GF-D8 (cell line): ENCODE results near the gene CEP131.

ENCODE experiments used
- DNase-seq: peaks from one replicate; lab custom pipeline; 2025; lab: John Stamatoyannopoulos, UW

Gene CEP131

DNA sequence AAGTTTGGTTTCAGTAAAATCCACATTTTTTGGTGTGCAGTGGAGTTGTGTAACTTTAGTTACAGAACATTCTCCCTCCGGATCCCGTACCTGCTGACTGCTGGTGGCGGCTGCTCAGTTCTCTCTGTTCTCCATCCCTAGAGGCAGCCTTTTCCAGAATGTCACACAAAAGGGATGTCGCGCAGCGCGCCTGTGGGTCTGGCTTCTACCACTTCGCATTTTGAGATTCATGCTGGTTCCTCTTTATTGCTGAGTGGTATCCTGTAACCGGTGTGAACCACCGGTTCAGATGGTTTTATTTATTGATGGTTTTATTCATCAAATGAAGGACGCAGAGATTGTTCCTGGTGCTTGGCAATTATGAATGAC is 981 bp upstream of the CEP131 start:
- peak; percentile 24 for DNase-seq

- no peak for DNase-seq
Observed at GRCh38 chr17:81222620-81222905, 202 bp downstream of the CEP131 start.

DNA sequence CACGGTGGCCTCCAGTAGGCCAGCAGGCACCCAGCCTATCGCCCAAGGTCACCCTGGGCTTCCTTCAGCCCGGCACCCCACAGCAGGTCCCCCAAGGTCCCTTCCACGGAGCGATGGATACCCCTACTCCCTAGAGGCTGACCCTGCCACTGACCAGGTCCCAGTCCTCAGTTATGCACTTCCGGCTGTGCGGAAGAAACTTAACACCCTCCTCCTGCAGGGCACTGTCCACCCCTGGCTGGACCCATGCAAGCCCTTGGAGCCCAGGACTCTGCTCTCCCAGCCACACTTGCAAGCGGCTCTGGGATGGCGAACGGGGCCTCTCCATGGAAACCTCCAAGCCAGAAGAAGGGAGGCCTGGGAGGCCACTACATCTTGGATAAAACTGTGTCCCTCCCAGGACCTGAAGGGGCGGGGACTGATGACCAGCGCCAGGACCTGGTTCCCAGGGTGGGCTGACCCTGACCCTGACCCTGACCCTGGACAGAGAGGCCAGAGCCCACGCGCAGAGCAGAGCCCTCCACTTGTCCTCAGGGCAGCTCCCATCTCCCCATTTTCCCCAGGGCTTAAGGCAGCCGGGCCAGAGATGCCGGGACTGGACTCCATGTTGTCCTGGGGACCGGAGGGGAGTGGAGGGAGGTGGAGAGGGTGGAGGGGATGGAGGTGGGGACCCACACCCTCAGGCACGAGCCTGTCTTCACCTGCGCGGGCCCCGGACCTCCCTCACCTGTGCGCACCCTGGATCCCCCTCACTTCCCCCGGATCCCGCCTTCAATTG is 734 bp downstream of the CEP131 start:
- no peak for DNase-seq

DNA sequence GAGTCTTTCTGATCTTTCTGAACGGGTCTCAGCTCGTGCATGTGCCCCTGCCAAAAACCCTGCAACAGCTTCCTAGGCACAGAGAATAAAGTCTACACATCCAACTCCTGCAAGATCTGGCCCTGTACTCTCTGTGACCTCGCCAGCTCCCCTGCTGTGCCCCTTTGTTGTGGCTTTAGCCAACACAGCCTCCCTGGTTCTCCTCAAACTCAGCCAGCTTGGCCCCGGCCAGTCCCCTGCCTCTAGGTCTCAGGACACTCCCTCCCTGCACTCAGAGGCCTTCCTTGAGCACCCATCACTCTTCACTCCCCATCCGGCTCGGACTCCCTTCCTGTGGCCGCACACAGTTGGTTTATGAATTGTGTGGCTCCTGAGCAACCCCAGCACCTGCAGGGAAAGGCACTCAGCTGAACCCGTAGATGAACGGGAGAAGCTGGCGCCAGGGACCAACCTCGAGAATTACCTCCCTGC is 1.4 kb downstream of the CEP131 start:
- no peak for DNase-seq

GRCh38 chr17:81219476-81220180 is 3.1 kb downstream of the CEP131 start:
- no peak for DNase-seq

DNA sequence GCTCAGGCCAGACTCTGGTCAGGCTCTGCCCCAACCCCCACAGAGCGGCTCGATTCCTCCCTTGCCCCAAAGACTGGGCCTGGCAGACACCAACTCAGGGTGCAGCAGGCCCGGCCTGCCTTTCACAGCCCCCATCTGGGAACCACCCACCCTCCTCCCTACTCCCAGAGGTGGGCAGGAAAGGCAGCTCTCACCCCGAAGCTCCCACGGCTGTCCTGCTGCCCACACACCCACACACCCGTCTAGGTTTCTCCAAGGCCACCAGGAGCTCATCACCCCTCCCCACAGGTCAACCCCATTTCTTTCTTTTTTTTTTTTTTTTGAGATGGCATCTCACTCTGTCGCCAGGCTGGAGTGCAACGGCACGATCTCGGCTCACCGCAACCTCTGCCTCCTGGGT is 3.8 kb downstream of the CEP131 start:
- no peak for DNase-seq

GRCh38 chr17:81218459-81218858 is 4.3 kb downstream of the CEP131 start:
- DNase-seq, result no peak

- DNase-seq, result no peak
Observed at GRCh38 chr17:81217491-81217890, 5.3 kb downstream of the CEP131 start.

DNA sequence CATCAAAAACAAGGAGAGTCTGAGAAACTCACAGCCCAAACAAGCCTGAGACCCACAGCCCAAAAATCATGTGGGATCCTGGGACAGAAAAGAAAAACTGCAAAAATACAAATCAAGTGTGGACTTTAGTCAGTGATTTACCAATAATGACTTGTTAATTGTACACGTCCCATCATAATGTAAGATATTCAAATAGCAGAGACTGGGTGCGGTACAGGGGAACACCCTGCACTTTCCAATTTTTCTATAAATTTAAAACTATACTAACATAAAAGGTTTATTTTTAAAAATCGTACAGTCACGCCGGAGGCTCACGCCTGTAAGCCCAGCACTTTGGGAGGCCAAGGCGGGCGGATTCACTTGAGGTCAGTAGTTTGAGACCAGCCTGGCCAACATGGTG is 8.8 kb downstream of the CEP131 start:
- no peak for DNase-seq

- no peak for DNase-seq
Observed at GRCh38 chr17:81212365-81212764, 10.4 kb downstream of the CEP131 start.

DNA sequence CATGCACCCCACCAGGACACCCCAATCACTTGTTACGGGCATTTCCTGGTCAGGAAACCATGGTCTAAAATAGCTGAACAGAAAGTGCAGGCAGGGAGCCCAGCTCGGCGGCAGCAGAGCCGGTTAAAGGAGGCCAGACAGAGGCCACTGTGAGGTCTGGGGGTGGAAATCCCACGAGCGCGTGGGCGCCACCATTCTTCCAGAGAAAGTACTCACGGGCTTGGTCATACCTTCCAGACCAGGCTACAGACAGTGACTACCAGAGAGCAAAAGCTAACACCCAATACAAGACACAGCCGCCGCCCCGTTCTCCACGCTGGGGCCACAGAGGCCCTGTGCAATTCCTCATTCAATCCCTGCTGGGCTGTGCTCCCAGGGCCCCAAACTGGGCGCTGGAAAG is 11.9 kb downstream of the CEP131 start:
- no peak for DNase-seq

GRCh38 chr17:81210466-81210865 is 12.3 kb downstream of the CEP131 start:
- DNase-seq, result no peak

GRCh38 chr17:81209141-81209540 is 13.6 kb downstream of the CEP131 start:
- DNase-seq, result no peak

- no peak for DNase-seq
Observed at GRCh38 chr17:81208651-81209050, 14.1 kb downstream of the CEP131 start.

- peak; percentile 13 for DNase-seq
Observed at GRCh38 chr17:81207610-81208581, 14.9 kb downstream of the CEP131 start.

- DNase-seq, result no peak
Observed at GRCh38 chr17:81206657-81207056, 16.1 kb downstream of the CEP131 start.

DNA sequence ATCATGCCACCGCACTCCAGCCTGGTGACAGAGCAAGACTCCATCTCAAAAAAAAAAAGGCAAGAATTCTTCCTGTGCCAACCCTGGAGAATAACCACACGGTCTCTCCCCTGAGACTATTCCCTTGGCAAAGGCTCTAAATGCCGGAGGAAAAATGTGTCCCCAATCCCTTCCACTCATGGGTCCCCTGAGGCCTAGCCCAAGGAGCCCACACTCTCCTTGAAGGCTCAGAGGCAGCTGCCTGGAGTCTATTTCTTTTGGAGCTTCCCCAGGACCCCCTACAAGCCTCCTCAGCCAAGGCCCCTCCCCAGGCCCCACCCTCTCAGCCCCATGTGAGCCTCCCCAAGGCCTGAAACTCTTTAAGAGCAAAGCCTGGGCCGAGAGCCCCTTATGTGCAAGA is 16.6 kb downstream of the CEP131 start:
- DNase-seq, result no peak

DNA sequence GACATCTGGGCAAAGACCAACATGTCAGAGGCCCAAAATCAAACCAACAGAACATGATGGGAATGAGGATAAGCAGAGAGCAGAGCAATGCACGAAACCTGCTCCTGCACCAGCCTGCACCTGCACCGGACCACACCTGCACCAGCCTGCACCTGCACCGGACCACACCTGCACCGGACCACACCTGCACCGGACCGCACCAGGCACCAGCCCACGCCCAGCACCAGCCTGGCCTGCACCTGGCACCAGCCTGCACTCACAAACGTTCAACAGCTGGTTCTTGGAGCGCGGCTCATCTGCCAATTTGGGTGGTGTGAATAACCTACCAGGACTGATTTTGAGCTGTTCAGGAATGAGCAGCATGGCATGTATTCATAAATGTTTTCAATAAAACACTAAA is 18.2 kb downstream of the CEP131 start:
- DNase-seq, result no peak

- DNase-seq, result no peak
Observed at GRCh38 chr17:81203136-81203535, 19.6 kb downstream of the CEP131 start.

GRCh38 chr17:81202318-81202717 is 20.4 kb downstream of the CEP131 start:
- no peak for DNase-seq

GRCh38 chr17:81200695-81201580 is 21.8 kb downstream of the CEP131 start:
- DNase-seq, result peak; percentile 51

GRCh38 chr17:81200201-81200600 is 22.6 kb downstream of the CEP131 start:
- no peak for DNase-seq
